Cardiac septum (tissue), 1 donor: ENCODE data around the gene ZNF225. TPM values are rescaled to one million over a fixed set of nuclear protein-coding genes. Genes with fewer than 3 reads are reported as not detected.
A peak's percentile ranks its signal among the peaks of the same experiment; 100 is the strongest.
"Not testable (repeated sequence)": the region's sequence is repeated elsewhere in the genome, so short reads cannot be mapped to it uniquely, and the experiment has no call there.

ENCODE experiments used
- DNase-seq: peaks from one replicate; pipeline ENCODE4 v3.0.0-alpha.2; 2020; ENCODE audit warnings: low spot score
- intact Hi-C: fragments of 100-400 bp; cut with DNase I; formaldehyde crosslinking; loops from one replicate; pipeline ENCODE4 v1.14.0; 2022
- long read RNA-seq: library from polyadenylated mRNA; unstranded; transcript quantifications from one replicate; pipeline ENCODE4 v2.0.0, GENCODE V29; 2021
- total RNA-seq: library from RNA; stranded (reverse); fragmentation: NEBNext Ultra II Directional; extraction: Animal tissue kit (Norgen Biotek cat#: 25700); gene quantifications from one replicate; pipeline ENCODE4 v1.2.1, GENCODE V29; 2021
- donor health status: DM: no; HTN: no; CAD: no.

Gene ZNF225
- 3.3 TPM for total RNA-seq
- long read RNA-seq, partial matches to known transcripts: 0 of 2 reads
- long read RNA-seq, other reads (novel, unspliced or antisense): 1 of 2 reads

GRCh38 chr19:44113138-44113783 is at the start of gene ZNF225:
Gene ZNF225 (plus strand): TSS chr19:44113399. CDS start chr19:44115828, 2,429 bp downstream.
- intact Hi-C loops: loop anchor here (1.0 to 5.0 kb wide), 5 partner anchors 28 to 111 kb away; partner anchors contain the start of genes ZNF223, ZNF227, ZNF230 and ZNF234
- peak; percentile 97 for DNase-seq

- no peak for DNase-seq
- intact Hi-C loops: no loop called here
Measured at GRCh38 chr19:44066305-44066704, 46.9 kb upstream of the ZNF225 start.

GRCh38 chr19:44069415-44069814 is 43.8 kb upstream of the ZNF225 start:
- intact Hi-C loops: no loop called here
- no peak for DNase-seq

- intact Hi-C loops: loop anchor here (2.0 to 5.0 kb wide), 3 partner anchors 19 to 90 kb away; partner anchors contain the start of genes ZNF155, ZNF223 and ZNF224
- peak; percentile 94 for DNase-seq
Measured at GRCh38 chr19:44071824-44072542, 41.2 kb upstream of the ZNF225 start, which contains the start of gene ZNF284. Gene ZNF284 (plus strand): TSS chr19:44072159. CDS start chr19:44076390, 4,231 bp downstream.

- intact Hi-C loops: loop anchor here (2.0 to 5.0 kb wide), 2 partner anchors 22 to 90 kb away; partner anchors contain the start of genes ZNF155 and ZNF224
- no peak for DNase-seq
Measured at GRCh38 chr19:44072543-44073401, 40.4 kb upstream of the ZNF225 start.

GRCh38 chr19:44076325-44076724 is 36.9 kb upstream of the ZNF225 start:
- no peak for DNase-seq
- intact Hi-C loops: no loop called here

GRCh38 chr19:44092108-44092507 is 21.1 kb upstream of the ZNF225 start:
- intact Hi-C loops: loop anchor here (5.0 kb wide), 3 partner anchors 90 to 115 kb away; partner anchors contain the start of genes ZNF155 and ZNF230
- no peak for DNase-seq

- intact Hi-C loops: loop anchor here (1.0 to 5.0 kb wide), 5 partner anchors 18 to 113 kb away; partner anchors contain the start of genes ZNF155, ZNF230 and ZNF284
- peak; percentile 97 for DNase-seq
Measured at GRCh38 chr19:44093931-44094765, 19.1 kb upstream of the ZNF225 start, which contains the start of gene ZNF224. Gene ZNF224 (plus strand): TSS chr19:44094361. CDS start chr19:44097874, 3,513 bp downstream.

- intact Hi-C loops: no loop called here
- DNase-seq: no peak
Measured at GRCh38 chr19:44107751-44108150, 5.4 kb upstream of the ZNF225 start.

- intact Hi-C loops: no loop called here
- DNase-seq: no peak
Measured at GRCh38 chr19:44109458-44109857, 3.7 kb upstream of the ZNF225 start.

GRCh38 chr19:44111910-44112463 is 1.2 kb upstream of the ZNF225 start:
- DNase-seq: no peak
- intact Hi-C loops: loop anchor here (1.0 to 5.0 kb wide), 4 partner anchors 18 to 110 kb away; partner anchors contain the start of genes ZNF224, ZNF227, ZNF230 and ZNF234

- no peak for DNase-seq
- intact Hi-C loops: loop anchor here (1.0 to 5.0 kb wide), 6 partner anchors 18 to 110 kb away; partner anchors contain the start of genes ZNF223, ZNF224, ZNF227 and ZNF230
Measured at GRCh38 chr19:44112802-44113137, 429 bp upstream of the ZNF225 start.

GRCh38 chr19:44113784-44114390 is 688 bp downstream of the ZNF225 start:
- intact Hi-C loops: loop anchor here (1.0 to 5.0 kb wide), 5 partner anchors 27 to 112 kb away; partner anchors contain the start of genes ZNF223, ZNF227, ZNF230 and ZNF234
- no peak for DNase-seq

- intact Hi-C loops, DNase-seq: not testable (repeated sequence)
Measured at GRCh38 chr19:44121162-44121561, 8.0 kb downstream of the ZNF225 start.

- no peak for DNase-seq
Measured at GRCh38 chr19:44131955-44132354, 18.8 kb downstream of the ZNF225 start.

GRCh38 chr19:44141191-44142058 is 28.2 kb downstream of the ZNF225 start, which contains the start of gene ZNF234:
Gene ZNF234 (plus strand): TSS chr19:44141554. CDS start chr19:44144633, 3,079 bp downstream.
- DNase-seq: peak; percentile 94
- intact Hi-C loops: loop anchor here (1.0 to 2.0 kb wide), 3 partner anchors 23 to 71 kb away; partner anchors contain the start of genes ZNF225, ZNF226 and ZNF227

More at GRCh38 chr19:44131955-44132354, 18.8 kb downstream of the ZNF225 start:
- intact Hi-C loops: no loop called here
